Endodermal cell (in vitro differentiated cells): ENCODE data around the gene CYP4F2. TPM values are rescaled to one million over a fixed set of nuclear protein-coding genes. Genes with fewer than 3 reads are reported as not detected.
"Not testable (repeated sequence)": the region's sequence is repeated elsewhere in the genome, so short reads cannot be mapped to it uniquely, and the experiment has no call there.

Experiments
- DNase-seq: peaks from one replicate; pipeline ENCODE4 v3.0.0-alpha.2; 2017
- H3K27ac ChIP-seq: 2 replicates; pipeline ENCODE4 v1.5.1; 2013; ENCODE audit warnings: mild to moderate bottlenecking, low read depth, low read length, moderate library complexity
- H3K27me3 ChIP-seq: 2 replicates; pipeline ENCODE4 v1.6.1; 2013; ENCODE audit warnings: mild to moderate bottlenecking, low read length, moderate library complexity; ENCODE audit not compliant: insufficient read depth, control insufficient read depth, poor library complexity, severe bottlenecking
- H3K36me3 ChIP-seq: 2 replicates; pipeline ENCODE4 v1.7.0; 2013; ENCODE audit warnings: mild to moderate bottlenecking, low read length, moderate library complexity; ENCODE audit not compliant: control insufficient read depth, insufficient read depth
- H3K4me1 ChIP-seq: one replicate; pipeline ENCODE4 v1.7.0; 2013; ENCODE audit warnings: low read length; ENCODE audit not compliant: control insufficient read depth, insufficient read depth
- H3K4me3 ChIP-seq: 2 replicates; pipeline ENCODE4 v1.5.1; 2013; ENCODE audit warnings: mild to moderate bottlenecking, low read length, moderate library complexity
- H3K9ac ChIP-seq: 2 replicates; pipeline ENCODE4 v1.6.1; 2013; ENCODE audit warnings: mild to moderate bottlenecking, low read length, moderate library complexity; ENCODE audit not compliant: poor library complexity, severe bottlenecking; ENCODE audit errors: extremely low read depth
- H3K9me3 ChIP-seq: 2 replicates; pipeline ENCODE4 v1.6.1; 2013; ENCODE audit warnings: mild to moderate bottlenecking, low read length, moderate library complexity; ENCODE audit not compliant: control insufficient read depth
- H3K27ac Mint-ChIP-seq: 2 replicates; pipeline ENCODE4 v1.8.0; 2020; ENCODE audit warnings: mixed read lengths
- H3K27me3 Mint-ChIP-seq: 2 replicates; pipeline ENCODE4 v1.8.0; 2021; ENCODE audit warnings: mild to moderate bottlenecking, mixed read lengths; ENCODE audit not compliant: insufficient read depth
- H3K36me3 Mint-ChIP-seq: 2 replicates; pipeline ENCODE4 v1.8.0; 2020; ENCODE audit warnings: low read depth, mixed read lengths
- H3K4me1 Mint-ChIP-seq: 2 replicates; pipeline ENCODE4 v1.8.0; 2020; ENCODE audit warnings: mixed read lengths
- H3K4me3 Mint-ChIP-seq: 2 replicates; pipeline ENCODE4 v1.8.0; 2020; ENCODE audit warnings: mild to moderate bottlenecking, moderate library complexity, mixed read lengths
- H3K9me3 Mint-ChIP-seq: 2 replicates; pipeline ENCODE4 v1.8.0; 2020; ENCODE audit warnings: mild to moderate bottlenecking, mixed read lengths
- CTCF ChIP-seq: fragments of 200-600 bp; sonication (generic); conservative IDR thresholded peaks from 2 replicates; pipeline ENCODE4 v1.5.0; 2021; ENCODE audit warnings: antibody characterized with exemption, mild to moderate bottlenecking
- WGBS, 2 experiments: methylation state at CpG; one replicate each; pipeline versions ENCODE4 v1.1.5 to v1.1.7; 2013; ENCODE audit warnings: missing lambda C conversion rate in 2 of 2, mixed read lengths in 1 of 2; ENCODE audit not compliant: insufficient coverage in 1 of 2, insufficient read length in 1 of 2; 5-methylcytosine and 5-hydroxymethylcytosine counted together
- total RNA-seq, 2 donors: library from RNA; stranded (reverse); fragmentation: NEBNext Ultra II Directional in 1 of 2; extraction: Animal tissue kit (Norgen Biotek cat#: 25700) in 1 of 2; gene quantifications; 2 replicates in 1 of 2; 3 replicates in 1 of 2; pipeline ENCODE4 v1.2.1, GENCODE V29; 2021

The CYP4F2 gene
- total RNA-seq, 2 donors from 2014 or later, result not detected

GRCh38 chr19:15859187-15859586 is 38.7 kb downstream of the CYP4F2 start:
- Histone ChIP-seq H3K4me1 (no peaks in the 10 kb centered on the region), H3K4me3 (no peak overlapping the region), H3K27ac (no peak overlapping the region), H3K9ac (no peak overlapping the region), H3K27me3 (no peaks in the 10 kb centered on the region), H3K9me3 (peaks cover 54% of the 10 kb centered on the region), H3K36me3 (no peaks in the 10 kb centered on the region)
- Mint-ChIP-seq H3K36me3 (peaks cover 4% of the 10 kb centered on the region), H3K27ac (no peak overlapping the region), H3K27me3 (no peaks in the 10 kb centered on the region), H3K4me1 (no peaks in the 10 kb centered on the region), H3K4me3 (no peak overlapping the region), H3K9me3 (peaks cover 83% of the 10 kb centered on the region)
- TF ChIP-seq CTCF, result no peak
- no peak for DNase-seq
- 63 to 90% methylated on average over 1 to 6 of the region's 6 CpGs for WGBS, 2 experiments

GRCh38 chr19:15850385-15850784 is 47.5 kb downstream of the CYP4F2 start:
- no peaks in the 10 kb centered on the region for H3K27me3 ChIP-seq
- H3K4me1 ChIP-seq, result no peaks in the 10 kb centered on the region
- 79% methylated on average over 3 of the region's 3 CpGs; no CpG with 5 or more reads in 1 of the 2 experiments for WGBS, 2 experiments
- no peak overlapping the region for H3K27ac Mint-ChIP-seq
- no peak overlapping the region for H3K4me3 Mint-ChIP-seq
- peaks cover 49% of the 10 kb centered on the region for H3K9me3 ChIP-seq
- no peak overlapping the region for H3K9ac ChIP-seq
- TF ChIP-seq CTCF, result no peak
- H3K27me3 Mint-ChIP-seq, result no peaks in the 10 kb centered on the region
- peaks cover 4% of the 10 kb centered on the region for H3K36me3 Mint-ChIP-seq
- H3K27ac ChIP-seq, result no peak overlapping the region
- no peaks in the 10 kb centered on the region for H3K36me3 ChIP-seq
- H3K4me1 Mint-ChIP-seq, result no peaks in the 10 kb centered on the region
- DNase-seq, result no peak
- H3K4me3 ChIP-seq, result no peak overlapping the region
- H3K9me3 Mint-ChIP-seq, result peaks cover 93% of the 10 kb centered on the region

- H3K27ac Mint-ChIP-seq, result no peak overlapping the region
- H3K4me1 Mint-ChIP-seq, result no peaks in the 10 kb centered on the region
- no peak for TF ChIP-seq CTCF
- H3K4me1 ChIP-seq, result no peaks in the 10 kb centered on the region
- H3K27me3 Mint-ChIP-seq, result no peaks in the 10 kb centered on the region
- H3K9me3 ChIP-seq, result peaks cover 48% of the 10 kb centered on the region
- no peak overlapping the region for H3K9ac ChIP-seq
- WGBS, 2 experiments, result 80 to 81% methylated on average over 6 of the region's 6 CpGs
- no peaks in the 10 kb centered on the region for H3K27me3 ChIP-seq
- H3K36me3 Mint-ChIP-seq, result peaks cover 4% of the 10 kb centered on the region
- no peak overlapping the region for H3K4me3 Mint-ChIP-seq
- no peaks in the 10 kb centered on the region for H3K36me3 ChIP-seq
- no peak overlapping the region for H3K4me3 ChIP-seq
- no peak for DNase-seq
- H3K27ac ChIP-seq, result no peak overlapping the region
- peaks cover 89% of the 10 kb centered on the region for H3K9me3 Mint-ChIP-seq
Measured at GRCh38 chr19:15846923-15847322, 51.0 kb downstream of the CYP4F2 start.

GRCh38 chr19:15843894-15844222 is 54.0 kb downstream of the CYP4F2 start:
- H3K9me3 Mint-ChIP-seq, result peaks cover 89% of the 10 kb centered on the region
- H3K4me3 ChIP-seq, H3K4me1 Mint-ChIP-seq, H3K27ac Mint-ChIP-seq, H3K4me1 ChIP-seq, H3K27me3 ChIP-seq, H3K36me3 Mint-ChIP-seq, H3K27ac ChIP-seq, H3K4me3 Mint-ChIP-seq, H3K27me3 Mint-ChIP-seq, DNase-seq, H3K9ac ChIP-seq, H3K36me3 ChIP-seq: not testable (repeated sequence)
- H3K9me3 ChIP-seq, result peaks cover 44% of the 10 kb centered on the region
- 60 to 70% methylated on average over 5 to 7 of the region's 8 CpGs for WGBS, 2 experiments
